GM12878 (cell line): Measurements from ENCODE around the gene PLAC8. TPM values are rescaled to one million over a fixed set of nuclear protein-coding genes. Genes with fewer than 3 reads are reported as not detected.

Experiments
- ATAC-seq: fragments of 200-7000 bp; cut with Tn5 transposase; 3 replicates; pipeline ENCODE4 v1.9.1; 2020; ENCODE audit warnings: mild to moderate bottlenecking, moderate library complexity
- BruUV-seq: library from RNA; stranded (reverse); fragments of 400-500 nt; replicated peaks from 2 replicates; lab custom pipeline; 2021; lab: Mats Ljungman, UMichigan
- CTCF ChIA-PET: fragments of 300-600 bp; sonication (Branson Sonifier 250); formaldehyde crosslinking; extraction: SDS; loops from one replicate; lab custom pipeline; 2021; ENCODE audit warnings: inconsistent platforms; lab: Yijun Ruan, JAX
- POLR2A ChIA-PET: fragments of 350-600 bp; formaldehyde crosslinking; extraction: SDS; loops from one replicate; lab custom pipeline; 2021; ENCODE audit warnings: inconsistent platforms; lab: Charles Lee
- RAD21 ChIA-PET: fragments of 300-600 bp; sonication (Branson Sonifier 250); formaldehyde crosslinking; loops from one replicate; lab custom pipeline; 2023; ENCODE audit warnings: antibody characterized with exemption; ENCODE audit not compliant: unreplicated experiment; lab: Charles Lee
- SMC1A ChIA-PET: fragments of 300-600 bp; sonication (Branson Sonifier 250); formaldehyde crosslinking; loops from one replicate; lab custom pipeline; 2023; ENCODE audit not compliant: unreplicated experiment, uncharacterized antibody; lab: Charles Lee
- DNase-seq: peaks from one replicate; pipeline ENCODE4 v3.0.0-alpha.2; 2011; ENCODE audit warnings: low read depth, low spot score
- FAIRE-seq: peaks from 3 replicates; lab custom pipeline; 2011; peaks lifted over from hg19 to GRCh38; lab: Jason Lieb, UNC
- H2AFZ ChIP-seq: 2 replicates; pipeline ENCODE4 v1.6.0; 2011; ENCODE audit warnings: low read depth, low read length, control low read depth; ENCODE audit not compliant: control insufficient read depth
- H3K27ac ChIP-seq: 2 replicates; pipeline ENCODE4 v1.5.1; 2011; ENCODE audit warnings: control low read depth; ENCODE audit not compliant: control insufficient read depth, insufficient read depth
- H3K27me3 ChIP-seq, 2 experiments: replicated peaks in 1 of 2; 2 replicates each; pipeline versions ENCODE4 v1.6.0 to v1.6.1; 2011; ENCODE audit warnings: low read length in 1 of 2; ENCODE audit not compliant: control insufficient read depth in 2 of 2, insufficient read depth in 2 of 2
- H3K36me3 ChIP-seq, 2 experiments: 2 replicates each; pipeline ENCODE4 v1.5.1; 2011; ENCODE audit warnings: low read length in 1 of 2; ENCODE audit not compliant: control insufficient read depth in 2 of 2, insufficient read depth in 2 of 2
- H3K4me1 ChIP-seq: 2 replicates; pipeline ENCODE4 v1.6.1; 2011; ENCODE audit warnings: mild to moderate bottlenecking, low read length, moderate library complexity, mixed read lengths; ENCODE audit not compliant: control insufficient read depth, insufficient read depth
- H3K4me2 ChIP-seq: 2 replicates; pipeline ENCODE4 v1.6.0; 2011; ENCODE audit warnings: control low read depth; ENCODE audit not compliant: control insufficient read depth, insufficient read depth
- H3K4me3 ChIP-seq: fragments of 200-600 bp; sonication (generic); 2 replicates; pipeline ENCODE4 v1.5.1; 2016
- H3K79me2 ChIP-seq: 2 replicates; pipeline ENCODE4 v1.6.0; 2011; ENCODE audit warnings: low read length; ENCODE audit not compliant: control insufficient read depth, insufficient read depth
- H3K9ac ChIP-seq: 2 replicates; pipeline ENCODE4 v1.8.0; 2011; ENCODE audit warnings: low read length, control low read depth, mixed read lengths; ENCODE audit not compliant: control insufficient read depth, insufficient read depth
- H3K9me3 ChIP-seq: replicated peaks from 3 replicates; pipeline ENCODE4 v1.5.1; 2011; ENCODE audit warnings: mild to moderate bottlenecking, low read length; ENCODE audit not compliant: control insufficient read depth, insufficient read depth
- H4K20me1 ChIP-seq: 2 replicates; pipeline ENCODE4 v1.6.0; 2011; ENCODE audit not compliant: control insufficient read depth, insufficient read depth
- ASH2L ChIP-seq: fragments of 300-600, 200-600 bp; sonication (generic); IDR thresholded peaks from 2 replicates; pipeline ENCODE4 v1.6.1; 2017; ENCODE audit warnings: low read depth, mild to moderate bottlenecking, borderline replicate concordance
- CBX3 ChIP-seq: fragments of 200-600 bp; sonication (generic); IDR thresholded peaks from 2 replicates; pipeline ENCODE4 v1.6.1; 2016; ENCODE audit warnings: low read depth, borderline replicate concordance
- CBX5 ChIP-seq: sonication (generic); IDR thresholded peaks from 2 replicates; pipeline ENCODE4 v1.6.1; 2016; ENCODE audit warnings: low read depth, moderate library complexity, mild to moderate bottlenecking, inconsistent platforms
- CEBPB ChIP-seq, 2 experiments: fragments of 150-350 bp in 1 of 2; IDR thresholded peaks; 2 replicates each; pipeline ENCODE4 v1.6.1; 2012 to 2014; ENCODE audit warnings: low read depth in 2 of 2, low read length in 2 of 2, borderline replicate concordance in 1 of 2, inconsistent platforms in 1 of 2
- EGR1 ChIP-seq, 2 experiments: IDR thresholded peaks; 1 replicate in 1 of 2; 2 replicates in 1 of 2; pipeline ENCODE4 v1.6.1; 2011 to 2012; ENCODE audit warnings: low read depth in 2 of 2, low read length in 2 of 2, borderline replicate concordance in 1 of 2, mild to moderate bottlenecking in 1 of 2, moderate library complexity in 1 of 2
- ETV6 ChIP-seq, 2 experiments: fragments of 450-650 bp in 1 of 2; IDR thresholded peaks in 1 of 2; conservative IDR thresholded peaks in 1 of 2; 2 replicates each; pipeline ENCODE4 v1.6.1; 2014; ENCODE audit warnings: antibody characterized with exemption in 1 of 2, borderline replicate concordance in 1 of 2, low read depth in 1 of 2, mild to moderate bottlenecking in 1 of 2, moderate library complexity in 1 of 2
- HDAC2 ChIP-seq: fragments of 200-600 bp; sonication (generic); IDR thresholded peaks from 2 replicates; pipeline ENCODE4 v1.6.1; 2017
- HDAC6 ChIP-seq: fragments of 200-600 bp; sonication (generic); IDR thresholded peaks from one replicate; pipeline ENCODE4 v1.8.0; 2017; ENCODE audit warnings: antibody characterized with exemption; ENCODE audit not compliant: unreplicated experiment
- KAT2A ChIP-seq: conservative IDR thresholded peaks from 2 replicates; pipeline ENCODE4 v1.6.1; 2011; ENCODE audit warnings: low read depth, low read length; ENCODE audit not compliant: control insufficient read depth
- MXI1 ChIP-seq: fragments of 150-350 bp; IDR thresholded peaks from 2 replicates; pipeline ENCODE4 v1.6.1; 2011; ENCODE audit warnings: low read depth, mild to moderate bottlenecking, inconsistent platforms, low read length, improper control_type of control experiment
- NFXL1 ChIP-seq: fragments of 450-650 bp; IDR thresholded peaks from 2 replicates; pipeline ENCODE4 v1.6.1; 2017; ENCODE audit warnings: antibody characterized with exemption, mild to moderate bottlenecking, borderline replicate concordance
- PAX8 ChIP-seq: fragments of 450-650 bp; IDR thresholded peaks from 2 replicates; pipeline ENCODE4 v1.6.1; 2017; ENCODE audit warnings: mild to moderate bottlenecking, moderate library complexity
- RBBP5 ChIP-seq: fragments of 200-600 bp; sonication (generic); conservative IDR thresholded peaks from 2 replicates; pipeline ENCODE4 v1.6.1; 2016
- RELA ChIP-seq: fragments of 450-650 bp; IDR thresholded peaks from 2 replicates; pipeline ENCODE4 v1.8.0; 2014; ENCODE audit warnings: borderline replicate concordance; ENCODE audit not compliant: partially characterized antibody
- RFX5 ChIP-seq: IDR thresholded peaks from 2 replicates; pipeline ENCODE4 v1.6.1; 2011; ENCODE audit warnings: low read depth, low read length, improper control_type of control experiment
- SIX5 ChIP-seq: IDR thresholded peaks from 2 replicates; pipeline ENCODE4 v1.6.1; 2011; ENCODE audit warnings: mild to moderate bottlenecking, low read depth, low read length, moderate library complexity; ENCODE audit not compliant: severe bottlenecking
- YY1 ChIP-seq: IDR thresholded peaks from 2 replicates; pipeline ENCODE4 v1.6.1; 2011; ENCODE audit warnings: low read depth, mild to moderate bottlenecking, low read length
- WGBS: methylation state at CpG from one replicate; pipeline ENCODE4 v1.1.6; 2016; ENCODE audit warnings: low lambda C conversion rate; ENCODE audit not compliant: insufficient replicate concordance, insufficient coverage; ENCODE audit errors: missing lambda C conversion rate; 5-methylcytosine and 5-hydroxymethylcytosine counted together
- in situ Hi-C: fragments of 300-500 bp; cut with MboI; formaldehyde crosslinking; loops from 9 replicates; pipeline ENCODE4 v1.14.3; 2018; ENCODE audit warnings: mixed read lengths
- intact Hi-C: fragments of 100-400 bp; cut with micrococcal nuclease; formaldehyde crosslinking; loops from one replicate; pipeline ENCODE4 v1.14.2; 2022; ENCODE audit not compliant: unreplicated experiment
- polyA plus RNA-seq, 11 experiments: library from polyadenylated mRNA; depleted of rRNA in 4 of 11; unstranded in 6 of 11; stranded (reverse) in 5 of 11; fragments of >200 nt; fragmentation: Nextera tagmentation in 4 of 11; fragmentation: Illumina TruSeq in 1 of 11; extraction: Ambion mirVana in 4 of 11; extraction: Trizol in 1 of 11; gene quantifications; 1 replicate in 1 of 11; 2 replicates in 10 of 11; pipeline versions ENCODE4 v1.2.1 to v1.2.3, GENCODE V29; 2011 to 2016; ENCODE audit warnings: inconsistent platforms in 2 of 11, missing spikeins in 2 of 11, low read depth in 1 of 11
- total RNA-seq, 4 experiments: library from RNA; depleted of rRNA in 3 of 4; stranded (reverse); fragments of >200 nt in 3 of 4; fragmentation: Illumina TruSeq in 1 of 4; extraction: Trizol in 1 of 4; gene quantifications; 2 replicates each; pipeline versions ENCODE4 v1.2.1 to v1.2.3, GENCODE V29; 2013 to 2021
- TF ChIP-seq, protein P1 (sequence below): IDR thresholded peaks from 2 replicates; pipeline ENCODE4 v1.6.1; 2012; ENCODE audit warnings: mild to moderate bottlenecking, low read depth, low read length
- TF ChIP-seq, protein P2 (sequence below): fragments of 450-650 bp; IDR thresholded peaks from 2 replicates; pipeline ENCODE4 v1.6.1; 2017; ENCODE audit warnings: borderline replicate concordance

PLAC8 gene
- total and polyA plus RNA-seq, 10 of the 15 experiments (the other 5 are each of a cell fraction or from before 2014, with no cell fraction given): 214 to 841 (median 348) TPM

DNA sequence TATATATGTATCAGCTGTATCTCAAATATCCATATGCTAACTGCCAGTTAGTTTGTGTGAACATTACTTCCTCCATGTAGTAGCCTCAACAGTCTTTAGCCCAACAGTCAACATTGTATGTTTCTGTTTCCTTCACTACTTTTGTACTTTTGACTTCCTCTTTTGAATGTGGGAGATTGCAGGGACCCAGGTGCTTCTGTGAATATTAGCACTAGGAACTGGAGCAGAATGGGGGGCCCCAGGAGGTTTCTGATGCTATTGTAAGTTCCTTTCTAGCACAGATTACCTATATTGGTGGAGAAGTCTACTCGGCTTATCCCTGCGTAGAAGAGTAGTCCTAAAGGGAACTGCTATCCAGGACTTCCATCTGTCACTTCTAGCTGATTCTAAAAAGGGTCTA lies 2.3 kb downstream of the PLAC8 start:
- H3K9ac ChIP-seq: peak overlapping the region; percentile 97
- no peaks in the 10 kb centered on the region for H3K27me3 ChIP-seq
- no TSS peak for BruUV-seq
- H3K9me3 ChIP-seq: no peaks in the 10 kb centered on the region
- H3K4me1 ChIP-seq: peaks cover 14% of the 10 kb centered on the region
- H2AFZ ChIP-seq: peak overlapping the region; percentile 61; the same call in 1 of the 2 replicates
- peaks cover 80% of the 10 kb centered on the region for H3K79me2 ChIP-seq
- WGBS: 3% methylated on average over 2 of the region's 2 CpGs
- in situ Hi-C loops: loop anchor here (5.0 kb wide), 1 partner anchor 105 kb away; no protein-coding TSS in a partner anchor
- no peaks in the 10 kb centered on the region for H4K20me1 ChIP-seq
- H3K4me3 ChIP-seq: peak overlapping the region; percentile 88
- ChIA-PET RAD21 (interaction anchor here (0.8 to 7.0 kb wide), 26 partner anchors 13 to 212 kb away, joined by 3 to 127 read pairs (median 7); partner anchors contain the start of gene COPS4), CTCF (interaction anchor here (0.8 to 6.4 kb wide), 20 partner anchors 12 to 170 kb away, joined by 3 to 43 read pairs (median 5); no protein-coding TSS in a partner anchor), SMC1A (interaction anchor here (0.8 to 9.7 kb wide), 27 partner anchors 11 to 347 kb away, joined by 3 to 183 read pairs (median 5); partner anchors contain the start of gene COQ2), POLR2A (interaction anchor here (0.7 to 8.0 kb wide), 9 partner anchors 38 to 212 kb away, joined by 3 to 77 read pairs (median 5); partner anchors contain the start of gene THAP9)
- FAIRE-seq (no peak), ATAC-seq (peak; percentile 46), DNase-seq (peak; percentile 86)
- H3K27ac ChIP-seq: peak overlapping the region; percentile 99
- no peaks in the 10 kb centered on the region; a peak in 1 of 4 replicates for H3K36me3 ChIP-seq
- peak overlapping the region; percentile 97 for H3K4me2 ChIP-seq
- intact Hi-C loops: loop anchor here (5.0 kb wide), 1 partner anchor 220 kb away; the partner anchor contains the start of gene SEC31A
- TF ChIP-seq KAT2A (no peak), HDAC6 (no peak), EGR1 (IDR thresholded peaks at IDR 0.05; ENCODE audit: borderline replicate concordance in 1 of 2, low read depth in 2 of 2, low read length in 2 of 2) (no peak), NFXL1 (no peak), CBX3 (no peak), ASH2L (no peak), YY1 (no peak), CBX5 (0 out of 2 replicates have a peak, but pooled peaks have one; percentile 15), ETV6 (conservative IDR thresholded peaks at IDR 0.05 in 1 of 2, IDR thresholded peaks at IDR 0.05 in 1 of 2; ENCODE audit: borderline replicate concordance in 1 of 2, low read depth in 1 of 2) (peak in 1 of 2 experiments; percentile 83; a peak in 2 of 4 replicates), HDAC2 (no peak), RBBP5 (no peak), MXI1 (no peak), SIX5 (no peak), CEBPB (IDR thresholded peaks at IDR 0.05; ENCODE audit: borderline replicate concordance in 1 of 2, low read depth in 2 of 2, low read length in 2 of 2) (no peak), PAX8 (no peak), RFX5 (no peak), RELA (no peak)
- TF ChIP-seq, protein P1, sequence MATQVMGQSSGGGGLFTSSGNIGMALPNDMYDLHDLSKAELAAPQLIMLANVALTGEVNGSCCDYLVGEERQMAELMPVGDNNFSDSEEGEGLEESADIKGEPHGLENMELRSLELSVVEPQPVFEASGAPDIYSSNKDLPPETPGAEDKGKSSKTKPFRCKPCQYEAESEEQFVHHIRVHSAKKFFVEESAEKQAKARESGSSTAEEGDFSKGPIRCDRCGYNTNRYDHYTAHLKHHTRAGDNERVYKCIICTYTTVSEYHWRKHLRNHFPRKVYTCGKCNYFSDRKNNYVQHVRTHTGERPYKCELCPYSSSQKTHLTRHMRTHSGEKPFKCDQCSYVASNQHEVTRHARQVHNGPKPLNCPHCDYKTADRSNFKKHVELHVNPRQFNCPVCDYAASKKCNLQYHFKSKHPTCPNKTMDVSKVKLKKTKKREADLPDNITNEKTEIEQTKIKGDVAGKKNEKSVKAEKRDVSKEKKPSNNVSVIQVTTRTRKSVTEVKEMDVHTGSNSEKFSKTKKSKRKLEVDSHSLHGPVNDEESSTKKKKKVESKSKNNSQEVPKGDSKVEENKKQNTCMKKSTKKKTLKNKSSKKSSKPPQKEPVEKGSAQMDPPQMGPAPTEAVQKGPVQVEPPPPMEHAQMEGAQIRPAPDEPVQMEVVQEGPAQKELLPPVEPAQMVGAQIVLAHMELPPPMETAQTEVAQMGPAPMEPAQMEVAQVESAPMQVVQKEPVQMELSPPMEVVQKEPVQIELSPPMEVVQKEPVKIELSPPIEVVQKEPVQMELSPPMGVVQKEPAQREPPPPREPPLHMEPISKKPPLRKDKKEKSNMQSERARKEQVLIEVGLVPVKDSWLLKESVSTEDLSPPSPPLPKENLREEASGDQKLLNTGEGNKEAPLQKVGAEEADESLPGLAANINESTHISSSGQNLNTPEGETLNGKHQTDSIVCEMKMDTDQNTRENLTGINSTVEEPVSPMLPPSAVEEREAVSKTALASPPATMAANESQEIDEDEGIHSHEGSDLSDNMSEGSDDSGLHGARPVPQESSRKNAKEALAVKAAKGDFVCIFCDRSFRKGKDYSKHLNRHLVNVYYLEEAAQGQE: no peak
- TF ChIP-seq, protein P2, sequence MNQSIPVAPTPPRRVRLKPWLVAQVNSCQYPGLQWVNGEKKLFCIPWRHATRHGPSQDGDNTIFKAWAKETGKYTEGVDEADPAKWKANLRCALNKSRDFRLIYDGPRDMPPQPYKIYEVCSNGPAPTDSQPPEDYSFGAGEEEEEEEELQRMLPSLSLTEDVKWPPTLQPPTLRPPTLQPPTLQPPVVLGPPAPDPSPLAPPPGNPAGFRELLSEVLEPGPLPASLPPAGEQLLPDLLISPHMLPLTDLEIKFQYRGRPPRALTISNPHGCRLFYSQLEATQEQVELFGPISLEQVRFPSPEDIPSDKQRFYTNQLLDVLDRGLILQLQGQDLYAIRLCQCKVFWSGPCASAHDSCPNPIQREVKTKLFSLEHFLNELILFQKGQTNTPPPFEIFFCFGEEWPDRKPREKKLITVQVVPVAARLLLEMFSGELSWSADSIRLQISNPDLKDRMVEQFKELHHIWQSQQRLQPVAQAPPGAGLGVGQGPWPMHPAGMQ: no peak
